PC-9 (cell line): Measurements from ENCODE around the gene ABTB2. TPM values are rescaled to one million over a fixed set of nuclear protein-coding genes. Genes with fewer than 3 reads are reported as not detected.

Experiments used
- BruUV-seq: library from RNA; stranded (reverse); fragments of 400-500 nt; replicated peaks from 2 replicates; lab custom pipeline; 2021; lab: Mats Ljungman, UMichigan
- CTCF ChIA-PET: fragments of 300-600 bp; sonication (Branson Sonifier 250); formaldehyde crosslinking; loops from one replicate; lab custom pipeline; 2022; ENCODE audit warnings: antibody characterized with exemption; lab: Charles Lee
- POLR2A ChIA-PET: fragments of 300-600 bp; sonication (Branson Sonifier 250); formaldehyde crosslinking; loops from one replicate; lab custom pipeline; 2022; ENCODE audit warnings: antibody characterized with exemption; ENCODE audit not compliant: unreplicated experiment; lab: Charles Lee
- DNase-seq, 2 experiments: peaks; one replicate each; pipeline versions ENCODE4 v3.0.0 to v3.0.0-alpha.2; 2015 to 2022; ENCODE audit warnings: mixed read lengths in 1 of 2
- H2AFZ ChIP-seq: fragments of 200-600 bp; sonication (generic); 2 replicates; pipeline ENCODE4 v1.8.1; 2017; ENCODE audit warnings: antibody characterized with exemption
- H3F3A ChIP-seq: fragments of 200-600 bp; sonication (generic); 2 replicates; pipeline ENCODE4 v1.8.1; 2017; ENCODE audit warnings: antibody characterized with exemption, mild to moderate bottlenecking, low read depth; ENCODE audit not compliant: insufficient read depth
- H3K27ac ChIP-seq: fragments of 200-600 bp; sonication (generic); 2 replicates; pipeline ENCODE4 v1.6.1; 2016; ENCODE audit warnings: mixed run types
- H3K27me3 ChIP-seq: fragments of 200-600 bp; sonication (generic); 2 replicates; pipeline ENCODE4 v1.6.1; 2016; ENCODE audit warnings: low read depth, mixed run types; ENCODE audit not compliant: insufficient read depth
- H3K36me3 ChIP-seq: fragments of 200-600 bp; sonication (generic); 2 replicates; pipeline ENCODE4 v1.6.1; 2016; ENCODE audit warnings: low read depth, mixed run types
- H3K4me1 ChIP-seq: fragments of 200-600 bp; sonication (generic); replicated peaks from 2 replicates; pipeline ENCODE4 v1.6.1; 2016; ENCODE audit warnings: mixed run types; ENCODE audit not compliant: insufficient read depth
- H3K4me2 ChIP-seq: fragments of 200-600 bp; sonication (generic); 2 replicates; pipeline ENCODE4 v1.6.1; 2017; ENCODE audit warnings: mixed run types
- H3K4me3 ChIP-seq: fragments of 200-600 bp; sonication (generic); 2 replicates; pipeline ENCODE4 v1.6.1; 2016; ENCODE audit warnings: mixed run types
- H3K79me2 ChIP-seq: fragments of 200-600 bp; sonication (generic); 2 replicates; pipeline ENCODE4 v1.6.1; 2017; ENCODE audit warnings: low read depth, mixed run types
- H3K9me2 ChIP-seq: fragments of 200-600 bp; sonication (generic); 2 replicates; pipeline ENCODE4 v1.8.1; 2017; ENCODE audit warnings: mild to moderate bottlenecking; ENCODE audit not compliant: insufficient read depth
- H3K9me3 ChIP-seq: fragments of 200-600 bp; sonication (generic); 2 replicates; pipeline ENCODE4 v1.8.1; 2016; ENCODE audit warnings: low read depth; ENCODE audit not compliant: insufficient read depth
- H4K20me1 ChIP-seq: fragments of 200-600 bp; sonication (generic); 2 replicates; pipeline ENCODE4 v1.8.1; 2017; ENCODE audit not compliant: insufficient read depth
- EZH2 ChIP-seq: fragments of 200-600 bp; sonication (generic); IDR thresholded peaks from 2 replicates; pipeline ENCODE4 v1.8.0; 2017; ENCODE audit warnings: antibody characterized with exemption, low read depth
- intact Hi-C: fragments of 100-400 bp; cut with micrococcal nuclease; formaldehyde crosslinking; loops from one replicate; pipeline ENCODE4 v1.10.0; 2022; ENCODE audit not compliant: unreplicated experiment
- total RNA-seq: library from RNA; stranded (reverse); gene quantifications from 2 replicates; pipeline ENCODE4 v1.2.3, GENCODE V29; 2021
- TF ChIP-seq, protein P1 (sequence below): fragments of 200-600 bp; sonication (generic); conservative IDR thresholded peaks from 2 replicates; pipeline ENCODE4 v1.6.1; 2017; ENCODE audit warnings: mixed run types, antibody characterized with exemption, mild to moderate bottlenecking, moderate library complexity

ABTB2 gene
- total RNA-seq, 1 experiment from 2014 or later = 12.9 TPM

DNA sequence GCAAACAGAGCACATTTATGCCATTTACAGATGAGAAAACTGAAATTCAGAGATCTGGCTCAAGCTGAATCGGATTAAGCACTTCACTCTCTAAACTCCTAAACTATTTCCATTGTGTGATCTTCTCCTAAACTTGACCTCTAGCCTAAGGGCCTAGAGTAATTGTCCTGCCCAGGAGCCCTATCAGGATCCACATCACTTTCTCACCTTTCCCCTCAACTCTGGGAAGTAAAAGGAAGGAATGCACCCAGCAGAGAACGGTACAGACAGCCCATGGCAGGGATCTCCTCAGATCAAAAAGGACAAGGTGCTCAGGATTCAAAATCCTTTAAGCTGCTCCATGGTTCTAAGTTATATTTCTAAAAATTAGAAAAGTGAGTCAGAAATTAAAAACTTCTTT lies 102.7 kb downstream of the ABTB2 start:
- Histone ChIP-seq H3K9me2 (no peaks in the 10 kb centered on the region), H3K4me3 (no peak overlapping the region), H4K20me1 (peaks cover 21% of the 10 kb centered on the region), H3K4me1 (peaks cover 37% of the 10 kb centered on the region), H3K79me2 (peaks cover 68% of the 10 kb centered on the region), H2AFZ (no peak overlapping the region), H3K27ac (no peak overlapping the region), H3K4me2 (no peak overlapping the region), H3K9me3 (no peaks in the 10 kb centered on the region), H3K27me3 (no peaks in the 10 kb centered on the region), H3K36me3 (no peaks in the 10 kb centered on the region), H3F3A (peaks cover 30% of the 10 kb centered on the region)
- BruUV-seq = no TSS peak
- ChIA-PET POLR2A (interaction anchor here (0.6 kb wide), 1 partner anchor 11 kb away, joined by 5 read pairs; no protein-coding TSS in a partner anchor), CTCF (no interaction called here)
- DNase-seq = no peak
- TF ChIP-seq, protein P1, sequence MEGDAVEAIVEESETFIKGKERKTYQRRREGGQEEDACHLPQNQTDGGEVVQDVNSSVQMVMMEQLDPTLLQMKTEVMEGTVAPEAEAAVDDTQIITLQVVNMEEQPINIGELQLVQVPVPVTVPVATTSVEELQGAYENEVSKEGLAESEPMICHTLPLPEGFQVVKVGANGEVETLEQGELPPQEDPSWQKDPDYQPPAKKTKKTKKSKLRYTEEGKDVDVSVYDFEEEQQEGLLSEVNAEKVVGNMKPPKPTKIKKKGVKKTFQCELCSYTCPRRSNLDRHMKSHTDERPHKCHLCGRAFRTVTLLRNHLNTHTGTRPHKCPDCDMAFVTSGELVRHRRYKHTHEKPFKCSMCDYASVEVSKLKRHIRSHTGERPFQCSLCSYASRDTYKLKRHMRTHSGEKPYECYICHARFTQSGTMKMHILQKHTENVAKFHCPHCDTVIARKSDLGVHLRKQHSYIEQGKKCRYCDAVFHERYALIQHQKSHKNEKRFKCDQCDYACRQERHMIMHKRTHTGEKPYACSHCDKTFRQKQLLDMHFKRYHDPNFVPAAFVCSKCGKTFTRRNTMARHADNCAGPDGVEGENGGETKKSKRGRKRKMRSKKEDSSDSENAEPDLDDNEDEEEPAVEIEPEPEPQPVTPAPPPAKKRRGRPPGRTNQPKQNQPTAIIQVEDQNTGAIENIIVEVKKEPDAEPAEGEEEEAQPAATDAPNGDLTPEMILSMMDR = no peak
- TF ChIP-seq EZH2 = no peak
- intact Hi-C loops = no loop called here

DNA sequence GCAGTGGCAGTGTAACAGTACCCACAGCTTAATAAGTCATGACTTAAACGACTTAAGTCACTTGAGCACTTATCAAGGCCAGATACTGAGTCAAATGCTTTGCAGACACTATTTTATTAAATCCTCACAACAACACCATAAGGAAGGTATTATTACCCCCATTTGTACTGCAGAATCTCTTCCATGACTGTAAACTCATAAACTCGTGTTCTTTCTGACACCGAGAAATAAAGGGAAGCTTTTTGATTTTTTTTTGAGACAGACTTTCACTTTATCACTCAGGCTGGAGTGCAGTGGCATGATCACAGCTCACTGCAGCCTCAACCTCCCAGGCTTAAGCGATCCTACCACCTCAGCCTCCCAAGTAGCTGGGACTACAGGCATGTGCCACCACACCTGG lies 103.8 kb downstream of the ABTB2 start:
- no peak overlapping the region for H3K27ac ChIP-seq
- no peaks in the 10 kb centered on the region for H3K36me3 ChIP-seq
- H3F3A ChIP-seq = peaks cover 34% of the 10 kb centered on the region
- ChIA-PET POLR2A (no interaction called here), CTCF (interaction anchor here (0.6 kb wide), 2 partner anchors 18 to 142 kb away, joined by 3 read pairs; no protein-coding TSS in a partner anchor)
- TF ChIP-seq, protein P1 = no peak
- no peak for TF ChIP-seq EZH2
- no peak for DNase-seq
- H3K9me3 ChIP-seq = no peaks in the 10 kb centered on the region
- H3K79me2 ChIP-seq = peaks cover 70% of the 10 kb centered on the region
- intact Hi-C loops = no loop called here
- no peak overlapping the region for H3K4me3 ChIP-seq
- H4K20me1 ChIP-seq = peaks cover 21% of the 10 kb centered on the region
- peaks cover 41% of the 10 kb centered on the region for H3K4me1 ChIP-seq
- no TSS peak for BruUV-seq
- no peak overlapping the region for H3K4me2 ChIP-seq
- H2AFZ ChIP-seq = no peak overlapping the region
- no peaks in the 10 kb centered on the region for H3K9me2 ChIP-seq
- H3K27me3 ChIP-seq = no peaks in the 10 kb centered on the region

GRCh38 chr11:34252651-34253050 lies 105.2 kb downstream of the ABTB2 start:
- no peaks in the 10 kb centered on the region for H3K27me3 ChIP-seq
- POLR2A ChIA-PET = no interaction called here
- no peak overlapping the region for H3K4me3 ChIP-seq
- no peaks in the 10 kb centered on the region for H3K36me3 ChIP-seq
- H3K4me2 ChIP-seq = no peak overlapping the region
- H3K79me2 ChIP-seq = peaks cover 70% of the 10 kb centered on the region
- H3K4me1 ChIP-seq = peaks cover 50% of the 10 kb centered on the region
- no peak for DNase-seq
- TF ChIP-seq, protein P1 = no peak
- TF ChIP-seq EZH2 = no peak
- intact Hi-C loops = no loop called here
- peaks cover 21% of the 10 kb centered on the region for H4K20me1 ChIP-seq
- no TSS peak for BruUV-seq
- H3K27ac ChIP-seq = no peak overlapping the region
- no peaks in the 10 kb centered on the region for H3K9me2 ChIP-seq
- H3F3A ChIP-seq = peaks cover 40% of the 10 kb centered on the region
- H2AFZ ChIP-seq = no peak overlapping the region
- CTCF ChIA-PET = no interaction called here
- no peaks in the 10 kb centered on the region for H3K9me3 ChIP-seq
